HG03139 (cell line): ENCODE results near the gene PEPD.

ENCODE experiments used
- ATAC-seq: cut with Tn5 transposase; IDR thresholded peaks from one replicate; pipeline ENCODE4 v1.9.1; 2021; ENCODE audit not compliant: unreplicated experiment

Gene PEPD

DNA sequence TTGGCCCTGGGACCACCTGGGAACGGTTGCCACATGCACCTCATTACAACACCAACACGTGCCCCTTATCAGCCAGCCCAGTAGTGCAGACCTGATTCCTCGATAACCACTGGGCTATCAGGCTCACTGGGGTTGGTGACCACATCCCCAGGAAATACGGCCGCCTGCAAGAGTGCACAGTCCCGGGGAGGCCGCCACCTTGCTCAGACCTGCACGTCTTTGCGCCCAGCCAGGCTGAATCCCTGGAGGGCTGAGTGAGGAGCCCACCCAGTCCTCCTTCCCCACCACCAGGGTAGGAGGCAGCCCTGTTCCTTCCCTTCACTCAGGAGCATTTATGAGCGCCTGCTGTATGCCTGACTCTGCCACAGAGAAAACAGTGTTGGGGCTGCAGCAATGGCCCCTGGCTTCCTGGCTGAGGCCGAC lies 80.3 kb downstream of the PEPD start:
- ATAC-seq: no peak

DNA sequence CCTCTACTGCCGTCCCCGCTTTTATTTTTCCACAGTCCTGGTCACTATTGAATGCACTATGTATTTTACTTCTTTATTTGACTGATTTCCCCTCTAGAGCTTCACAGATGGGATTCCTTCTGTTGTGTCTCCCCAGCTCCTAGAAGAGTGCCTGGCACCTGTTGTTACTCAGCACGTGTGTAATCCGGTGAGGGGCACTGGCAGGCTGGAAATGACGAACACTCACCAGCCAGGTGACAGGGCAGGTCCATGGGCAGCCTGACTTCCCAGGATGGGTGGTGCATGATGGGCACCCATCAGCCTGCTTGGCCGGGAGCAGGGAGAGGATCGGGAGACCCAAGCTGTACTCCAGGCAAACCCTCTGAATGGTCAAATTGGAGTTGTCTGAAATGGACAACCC lies 80.9 kb downstream of the PEPD start:
- no peak for ATAC-seq

DNA sequence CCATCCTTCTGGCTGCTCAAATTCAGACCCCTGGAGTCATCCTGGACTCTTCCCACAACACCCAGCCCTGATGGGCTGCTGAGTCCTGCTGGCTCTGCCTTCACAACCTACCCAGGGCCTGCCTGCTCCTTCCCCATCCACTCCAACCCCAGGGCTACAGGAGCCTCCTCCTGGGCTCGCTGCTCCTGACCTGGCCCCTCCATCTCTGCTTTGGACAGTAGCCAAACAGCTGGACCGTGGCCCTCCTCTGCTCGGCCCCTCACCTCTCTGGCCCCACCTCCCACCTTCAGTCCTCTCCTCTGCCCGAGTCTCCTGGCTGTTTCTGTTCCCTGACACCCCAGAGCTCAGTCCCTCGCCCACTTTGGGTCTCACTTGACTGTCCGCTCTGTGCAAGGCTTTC lies 81.3 kb downstream of the PEPD start:
- ATAC-seq: no peak

DNA sequence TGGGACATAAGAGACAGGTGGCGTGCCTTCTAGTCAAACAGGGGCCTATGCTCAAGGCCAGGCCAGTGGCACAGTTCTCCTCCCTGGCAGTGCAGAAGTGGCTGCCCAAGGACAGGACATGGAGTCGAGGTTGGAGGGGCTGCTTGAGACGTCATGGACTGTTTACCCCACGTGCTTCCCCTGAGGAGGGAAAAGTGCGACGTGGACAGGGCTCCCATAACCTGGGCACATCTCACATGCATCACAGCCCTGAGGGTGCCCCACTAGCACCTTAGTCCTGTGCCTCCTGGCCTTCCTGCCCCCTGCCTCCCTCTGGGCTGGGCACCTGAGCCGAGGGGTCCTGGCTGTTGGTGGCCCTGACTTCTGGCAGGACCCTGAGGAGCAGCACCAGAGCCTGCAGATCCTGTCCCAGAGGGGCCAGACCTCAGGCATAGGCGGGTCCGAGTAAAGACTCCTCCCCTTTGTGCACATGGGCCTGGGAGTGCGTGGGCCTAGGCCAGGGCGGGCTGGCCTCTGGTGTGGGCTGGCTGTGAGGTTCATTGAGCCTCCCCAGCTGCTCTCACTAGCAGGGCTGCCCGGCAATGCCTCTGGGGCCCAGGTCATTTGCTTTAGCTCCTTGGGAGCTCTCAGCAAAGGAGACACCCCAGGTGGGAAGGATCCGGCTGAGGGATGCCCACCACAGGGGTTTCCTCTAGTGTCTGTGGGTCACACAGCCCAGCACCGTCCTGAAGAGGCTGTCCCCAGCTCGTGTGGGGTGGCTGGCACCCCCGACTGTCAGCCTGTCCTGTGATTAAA lies 82.4 kb downstream of the PEPD start:
- no peak for ATAC-seq

- no peak for ATAC-seq
Measured at GRCh38 chr19:33437821-33438671, 83.5 kb downstream of the PEPD start.

- no peak for ATAC-seq
Measured at GRCh38 chr19:33437393-33437820, 84.2 kb downstream of the PEPD start.

- ATAC-seq: no peak
Measured at GRCh38 chr19:33436360-33437345, 84.9 kb downstream of the PEPD start.

GRCh38 chr19:33435706-33436359 lies 85.8 kb downstream of the PEPD start:
- ATAC-seq: no peak

DNA sequence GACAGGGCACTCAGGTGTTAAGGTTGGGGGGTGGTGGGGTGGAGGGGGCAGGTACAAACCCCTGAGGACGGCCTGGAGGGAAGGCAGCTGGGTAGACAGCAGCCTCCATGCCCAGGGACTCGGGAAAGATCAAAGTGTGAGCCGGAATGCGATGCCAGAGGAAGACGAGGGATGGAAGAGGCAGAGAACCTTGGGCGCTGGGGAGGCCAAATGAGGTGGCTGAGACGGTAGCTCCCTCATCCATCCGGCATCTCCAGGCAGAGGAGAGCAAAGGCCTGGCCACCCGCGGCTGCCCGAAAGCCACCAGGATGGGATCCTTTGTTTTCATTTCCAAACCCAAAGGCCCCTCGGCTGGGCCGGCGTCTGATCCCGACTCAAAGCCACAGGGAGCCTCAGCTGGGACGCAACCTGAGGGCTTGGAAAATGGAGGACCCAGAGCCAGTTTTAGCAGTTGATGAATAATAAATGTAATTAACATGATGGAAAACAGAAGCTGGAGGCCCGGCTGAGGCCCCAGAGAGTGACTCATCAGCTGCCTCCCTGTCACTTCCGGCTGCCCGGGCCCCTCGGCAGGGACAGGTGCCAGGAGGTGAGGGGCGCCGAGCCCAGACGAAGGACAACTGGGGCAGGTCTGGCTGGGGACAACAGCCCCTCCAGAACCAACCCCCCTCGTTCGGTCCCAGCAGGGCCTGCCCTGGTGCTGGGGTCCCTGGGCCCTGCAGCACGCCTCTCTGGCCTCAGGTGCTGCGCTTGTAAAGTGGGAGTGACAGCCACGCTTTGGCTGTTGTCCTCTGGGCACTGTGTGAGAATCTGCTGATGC lies 86.5 kb downstream of the PEPD start:
- ATAC-seq: no peak

DNA sequence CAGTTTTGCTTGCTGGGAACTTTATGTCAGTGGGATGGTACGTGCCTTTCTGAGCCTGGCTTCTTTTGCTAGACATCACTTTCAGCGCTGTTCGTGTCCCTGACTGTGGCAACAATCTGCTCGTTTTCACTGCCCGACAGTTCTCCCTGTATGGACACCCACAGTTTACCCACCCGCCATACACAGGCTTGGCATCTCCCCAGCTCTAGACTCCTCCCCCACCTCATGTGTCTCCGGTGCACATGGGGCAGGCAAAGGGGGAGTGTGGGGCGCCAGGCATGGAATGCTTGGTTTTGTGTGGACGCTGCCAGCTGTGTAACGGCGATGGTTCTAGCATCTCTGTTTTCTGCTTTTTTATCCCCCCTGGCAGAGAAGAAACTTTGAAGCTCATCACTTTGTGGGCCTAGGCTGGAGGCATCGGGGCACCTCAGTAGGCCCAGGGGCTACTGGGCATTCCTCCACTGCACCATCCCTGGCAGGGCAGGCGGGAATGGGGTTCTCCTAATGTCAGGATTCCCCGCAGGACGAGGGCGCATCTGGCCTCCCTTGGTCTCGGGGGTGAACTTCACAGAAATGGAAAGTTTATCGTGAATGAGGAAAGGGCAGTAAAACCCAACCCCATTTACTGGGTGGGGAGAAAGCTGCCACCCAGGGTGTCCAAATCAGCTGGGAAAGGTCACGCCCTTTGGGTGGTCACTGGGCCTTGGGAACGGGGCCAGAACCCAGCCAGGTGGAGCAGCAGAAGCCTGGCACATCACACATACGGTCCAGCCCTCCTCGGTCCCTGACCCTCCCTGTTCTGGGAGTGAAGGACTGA lies 87.3 kb downstream of the PEPD start:
- no peak for ATAC-seq

GRCh38 chr19:33432446-33433170 lies 89.0 kb downstream of the PEPD start:
- no peak for ATAC-seq

- no peak for ATAC-seq
Measured at GRCh38 chr19:33432015-33432414, 89.6 kb downstream of the PEPD start.

GRCh38 chr19:33430674-33431277 lies 90.8 kb downstream of the PEPD start:
- no peak for ATAC-seq

- ATAC-seq: no peak
Measured at GRCh38 chr19:33429891-33430673, 91.5 kb downstream of the PEPD start.

DNA sequence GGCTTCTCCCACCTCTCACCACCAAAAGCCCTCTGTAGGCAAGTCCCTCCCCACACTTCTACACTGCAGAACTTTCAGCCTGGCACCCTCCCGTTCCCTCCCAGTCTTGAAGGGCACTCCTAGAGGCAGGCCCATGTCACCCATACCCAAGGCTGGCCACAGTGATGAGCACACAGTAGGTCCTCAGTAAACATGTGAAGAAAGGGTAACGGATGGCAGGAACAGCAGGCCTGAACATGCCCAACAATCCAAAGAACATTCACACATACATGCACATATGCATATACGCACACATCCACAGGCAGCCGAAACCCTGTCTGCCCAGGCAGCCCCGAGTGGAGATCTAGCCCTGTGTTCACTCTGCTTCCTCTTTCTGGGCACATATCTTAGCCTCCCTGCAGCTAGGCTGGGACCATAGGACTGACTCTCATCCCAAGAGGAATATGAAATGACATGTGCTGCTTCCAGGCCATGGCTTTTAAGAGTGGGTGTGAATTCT lies 92.9 kb downstream of the PEPD start:
- ATAC-seq: no peak

GRCh38 chr19:33427801-33428626 lies 93.6 kb downstream of the PEPD start:
- no peak for ATAC-seq
